ENCODE measurements around the gene CIAO2B. TPM values are rescaled to one million over a fixed set of nuclear protein-coding genes. Genes with fewer than 3 reads are reported as not detected.

CIAO2B gene
- total RNA-seq, 1 donor from 2014 or later: 63.1 TPM

DNA sequence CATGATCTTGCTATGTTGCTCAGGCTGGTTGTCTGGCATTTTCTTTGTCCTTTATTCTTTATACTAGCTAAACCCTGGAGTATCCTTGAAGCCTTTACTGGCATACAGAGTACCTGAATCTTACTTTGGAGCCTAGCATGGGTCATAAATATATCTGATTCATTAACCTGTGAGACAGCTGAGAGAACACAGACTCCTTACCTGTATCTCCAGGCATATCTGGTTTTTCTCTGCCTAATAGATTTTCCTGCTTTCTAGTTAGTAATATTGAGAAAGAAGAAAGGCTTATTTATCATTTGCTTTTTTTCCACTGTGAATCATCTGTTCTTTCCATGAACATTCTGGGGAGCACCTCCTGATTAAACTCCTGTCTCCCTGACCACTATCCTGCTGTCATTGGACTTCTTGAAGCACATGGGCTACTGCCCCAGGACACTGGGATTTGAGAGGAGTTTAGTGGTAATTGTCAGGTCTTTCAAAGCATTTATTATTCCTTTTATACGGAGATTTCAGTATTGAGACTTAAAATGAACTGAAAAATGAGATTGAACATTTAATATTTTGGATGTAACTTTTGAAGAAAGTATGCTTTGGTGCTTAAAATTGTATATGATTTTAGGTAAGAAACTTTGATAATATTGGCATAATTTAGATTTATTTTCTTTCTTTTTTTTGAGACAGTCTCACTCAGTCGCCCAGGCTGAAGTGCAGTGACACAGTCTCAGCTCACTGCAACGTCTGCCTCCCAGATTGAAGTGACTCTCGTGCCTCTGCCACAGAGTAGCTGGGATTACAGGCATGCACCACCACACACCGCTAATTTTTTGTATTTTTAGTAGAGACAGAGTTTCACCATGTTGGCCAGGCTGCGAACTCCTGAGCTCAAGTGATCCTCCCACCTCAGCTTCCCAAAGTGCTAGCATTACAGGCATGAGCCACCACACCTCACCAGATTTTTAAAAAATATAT lies 45.3 kb downstream of the CIAO2B start:
- no peak for DNase-seq (ENCODE audit: low spot score)

DNA sequence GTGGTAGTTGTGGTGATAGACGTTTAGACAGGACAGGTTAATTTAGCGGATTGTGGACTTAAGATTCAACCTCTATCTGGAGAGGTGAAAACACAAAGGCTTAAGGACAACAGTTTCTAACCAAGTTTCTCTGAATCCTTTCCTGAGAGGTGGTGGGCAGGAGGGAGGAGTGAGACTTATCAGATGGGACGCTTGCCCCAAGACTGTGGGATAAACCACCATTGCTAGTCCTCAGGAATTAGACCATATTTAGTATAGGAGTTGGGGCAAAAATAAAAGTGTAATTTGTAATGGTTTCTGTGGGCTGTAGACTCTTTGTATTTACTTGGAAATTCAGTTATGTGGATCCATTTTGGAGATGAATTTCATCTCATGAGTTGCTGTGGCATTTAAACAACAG lies 47.3 kb downstream of the CIAO2B start:
- no peak for DNase-seq (ENCODE audit: low spot score)

DNA sequence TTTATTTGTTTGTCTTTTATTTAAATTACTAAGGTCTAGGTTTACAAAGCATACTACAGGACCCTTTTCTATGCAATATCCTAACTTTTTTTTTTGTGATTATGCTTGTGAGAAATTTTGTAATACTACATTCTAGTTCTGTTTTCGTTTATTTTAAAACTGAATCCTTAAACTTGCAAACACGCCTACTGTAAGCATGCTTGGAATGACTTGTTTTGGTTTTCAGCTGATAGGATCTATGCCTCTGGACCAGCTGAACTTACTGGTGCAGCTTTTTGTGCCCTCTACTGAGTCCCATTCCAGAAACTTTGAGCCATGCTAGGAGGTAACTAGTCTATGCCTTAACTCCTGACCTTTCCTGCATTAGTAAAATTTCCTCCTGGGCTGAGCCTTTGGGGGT lies 47.9 kb downstream of the CIAO2B start:
- no peak for DNase-seq (ENCODE audit: low spot score)

DNA sequence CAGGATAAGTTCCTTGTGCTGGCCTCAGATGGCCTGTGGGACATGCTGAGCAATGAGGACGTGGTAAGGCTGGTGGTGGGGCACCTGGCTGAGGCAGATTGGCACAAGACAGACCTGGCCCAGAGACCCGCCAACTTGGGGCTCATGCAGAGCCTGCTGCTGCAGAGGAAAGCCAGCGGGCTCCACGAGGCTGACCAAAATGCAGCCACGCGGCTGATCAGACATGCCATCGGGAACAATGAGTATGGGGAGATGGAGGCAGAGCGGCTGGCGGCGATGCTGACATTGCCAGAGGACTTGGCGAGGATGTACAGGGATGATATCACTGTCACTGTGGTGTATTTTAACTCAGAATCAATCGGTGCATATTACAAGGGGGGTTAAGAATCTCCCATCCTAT lies 48.7 kb downstream of the CIAO2B start:
- DNase-seq (ENCODE audit: low spot score): no peak

DNA sequence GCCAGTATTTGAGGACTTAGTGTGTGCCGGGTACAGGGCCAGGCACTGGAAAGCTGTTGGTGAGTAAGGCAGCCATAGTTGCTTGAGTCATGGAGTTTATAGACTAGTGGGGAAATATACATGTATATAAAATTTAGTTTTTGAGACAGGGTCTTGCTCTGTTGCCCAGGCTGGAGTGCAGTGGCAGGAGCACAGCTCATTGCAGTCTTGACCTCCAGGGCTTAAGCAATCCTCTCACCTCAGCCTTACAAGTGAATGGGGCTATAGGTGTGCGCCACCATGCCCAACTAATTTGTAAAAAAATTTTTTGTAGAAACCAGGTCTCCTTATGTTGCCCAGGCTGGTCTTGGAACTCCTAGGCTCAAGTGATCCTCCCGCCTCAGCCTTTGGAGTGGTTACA lies 51.5 kb downstream of the CIAO2B start:
- DNase-seq (ENCODE audit: low spot score): no peak

Other genes starting within 250 kb of the CIAO2B start
- 17.9 TPM for gene CMTM4, start 237.7 kb downstream of the CIAO2B start, total RNA-seq
- 162 TPM for gene DYNC1LI2, start 182.8 kb downstream of the CIAO2B start, total RNA-seq
- gene TERB1, start 132.8 kb downstream of the CIAO2B start, total RNA-seq: not detected
- gene NAE1, start 103.4 kb downstream of the CIAO2B start, total RNA-seq: 42.4 TPM
- not detected for gene CA7, start 90.0 kb downstream of the CIAO2B start, total RNA-seq
- gene PDP2, start 53.9 kb downstream of the CIAO2B start, total RNA-seq: 33.5 TPM
- not detected for gene CDH16, start 15.5 kb downstream of the CIAO2B start, total RNA-seq
- gene RRAD, start 8.9 kb downstream of the CIAO2B start, total RNA-seq: 3.4 TPM
- gene CES2, start 1.1 kb upstream of the CIAO2B start, total RNA-seq: 47.6 TPM
- 0.55 TPM for gene CES3, start 26.9 kb upstream of the CIAO2B start, total RNA-seq
- gene CES4A, start 54.2 kb upstream of the CIAO2B start, total RNA-seq: 12.5 TPM
- gene CBFB, start 94.7 kb upstream of the CIAO2B start, total RNA-seq: 48.7 TPM
- gene PHAF1, start 175.5 kb upstream of the CIAO2B start, total RNA-seq: 16.1 TPM
- gene B3GNT9, start 216.6 kb upstream of the CIAO2B start, total RNA-seq: 14.0 TPM
- 19.7 TPM for gene TRADD, start 225.5 kb upstream of the CIAO2B start, total RNA-seq
- gene FBXL8, start 225.6 kb upstream of the CIAO2B start, total RNA-seq: 7.8 TPM
- gene HSF4, start 230.3 kb upstream of the CIAO2B start, total RNA-seq: 29.7 TPM
- 31.3 TPM for gene NOL3, start 236.1 kb upstream of the CIAO2B start, total RNA-seq
- gene MATCAP1, start 249.6 kb upstream of the CIAO2B start, total RNA-seq: 14.5 TPM